ENCODE measurements around the gene SPPL3.

GRCh38 chr12:120758798-120759590 is 145.2 kb downstream of the SPPL3 start:
- TF ChIP-seq POLR2AphosphoS5 (IDR thresholded peaks at IDR 0.05; ENCODE audit: low read depth) (no peak), CTCF (conservative IDR thresholded peaks at IDR 0.05; ENCODE audit: low read depth in 2 of 2) (no peak), REST (IDR thresholded peaks at IDR 0.05; ENCODE audit: unreplicated experiment) (no peak), EZH2phosphoT487 (IDR thresholded peaks at IDR 0.05; ENCODE audit: unreplicated experiment) (no peak), EZH2 (IDR thresholded peaks at IDR 0.05; ENCODE audit: low read depth, unreplicated experiment) (no peak), JUNB (IDR thresholded peaks at IDR 0.05; ENCODE audit: unreplicated experiment) (no peak)

All from GM23338 (cell line).